Activated effector memory CD4-positive, alpha-beta T cell treated with anti-CD3 and anti-CD28 coated beads, Interleukin-2, amount 50 U/mL, for 16 hours (primary cell): ENCODE data around the gene MAPRE2.

Source experiments
- DNase-seq: peaks from one replicate; pipeline ENCODE4 v3.0.0-alpha.2; 2020

MAPRE2 gene

GRCh38 chr18:35186291-35187034 is 145.2 kb downstream of the MAPRE2 start:
- DNase-seq = no peak

DNA sequence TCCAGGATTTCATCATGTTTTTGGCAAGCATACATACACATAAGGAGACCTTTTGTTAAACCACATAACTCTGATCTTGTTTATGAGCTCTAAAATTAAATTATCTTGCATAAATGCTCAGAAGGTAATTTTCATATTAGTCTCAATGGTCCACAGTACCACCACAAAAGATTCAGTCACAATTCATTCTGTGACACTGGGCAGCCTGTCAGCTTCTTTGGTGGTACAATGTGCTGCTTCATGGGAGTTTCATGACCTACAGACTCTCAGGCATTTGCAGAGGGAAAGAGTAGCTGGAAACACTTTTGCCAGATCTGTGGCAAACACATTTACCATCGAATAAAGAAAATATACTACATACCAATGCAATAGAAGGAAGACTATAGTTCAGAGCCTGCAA is 148.3 kb downstream of the MAPRE2 start:
- no peak for DNase-seq

DNA sequence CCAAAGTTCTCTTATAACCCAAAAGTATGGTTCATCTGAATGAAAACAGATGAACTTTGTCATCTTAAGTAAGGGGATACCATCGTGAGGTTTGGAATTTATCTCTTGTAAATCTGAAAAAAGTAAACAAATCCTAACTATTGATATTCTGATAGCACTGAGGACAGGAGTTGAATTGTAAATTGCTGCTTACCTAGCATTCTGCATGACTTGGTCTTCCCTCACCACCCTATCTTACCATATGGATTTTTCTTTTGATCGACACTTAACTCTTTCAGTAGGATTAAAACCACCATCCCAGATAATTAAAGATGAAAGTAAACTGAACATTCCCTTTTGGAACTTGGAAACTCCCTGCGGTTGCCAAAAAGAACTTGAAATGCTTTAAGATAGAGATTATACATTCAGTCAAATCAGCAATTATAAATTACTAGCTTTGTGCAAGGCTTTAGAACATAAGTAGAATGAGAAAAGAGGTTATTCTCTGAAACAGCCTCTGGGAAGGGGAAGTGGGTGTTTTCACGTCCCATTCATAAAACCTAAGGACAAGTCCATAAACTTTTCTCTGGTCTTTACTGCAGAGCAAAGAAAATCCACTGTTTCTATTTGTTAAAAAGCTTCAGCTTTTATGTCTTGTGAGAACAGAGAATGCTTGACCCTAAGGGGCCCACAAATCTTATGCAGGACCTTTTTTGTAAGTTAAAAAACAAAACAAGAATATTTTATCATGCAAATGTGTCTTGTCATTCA is 149.9 kb downstream of the MAPRE2 start:
- DNase-seq = no peak

DNA sequence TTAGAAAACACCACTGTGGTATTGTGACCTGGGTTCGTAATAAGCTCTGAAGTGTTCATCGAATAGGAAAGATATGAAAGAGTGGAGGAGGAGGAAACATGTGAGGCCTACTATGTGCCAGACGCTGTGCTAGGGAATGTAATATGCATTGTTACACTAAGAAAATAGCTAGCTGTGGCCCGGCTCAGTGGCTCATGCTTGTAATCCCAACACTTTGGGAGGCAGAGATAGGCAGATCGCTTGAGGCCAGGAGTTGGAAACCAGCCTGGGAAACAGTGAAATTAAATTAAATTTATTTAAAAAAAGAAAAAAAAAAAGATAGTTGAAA is 150.4 kb downstream of the MAPRE2 start:
- no peak for DNase-seq

DNA sequence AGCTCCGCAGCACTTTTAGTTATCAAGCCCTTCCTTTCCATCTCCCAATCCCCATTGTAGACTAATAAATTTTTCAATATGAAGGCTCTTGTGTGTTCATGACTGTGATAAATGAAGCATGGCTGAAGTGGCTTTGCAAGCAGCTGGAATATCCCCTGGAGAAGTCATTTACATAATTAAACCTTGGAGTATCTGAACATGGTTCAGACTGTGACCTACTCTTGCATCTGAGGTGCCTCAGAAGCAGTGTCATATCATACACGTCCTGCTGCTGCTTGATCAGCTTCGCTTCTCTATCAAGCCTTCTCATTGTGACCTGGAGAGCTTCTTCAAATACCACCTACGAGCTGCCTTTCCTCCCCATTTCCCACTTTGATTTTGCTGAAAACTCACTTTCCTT is 151.2 kb downstream of the MAPRE2 start:
- no peak for DNase-seq
